ENCODE results near the gene DAND5. TPM values are rescaled to one million over a fixed set of nuclear protein-coding genes. Genes with fewer than 3 reads are reported as not detected.
A peak's percentile ranks its signal among the peaks of the same experiment; 100 is the strongest.

DAND5 gene
- total and polyA plus RNA-seq, 3 experiments from 2014 or later: not detected

- Mint-ChIP-seq H3K9me3 (no peaks in the 10 kb centered on the region), H3K4me1 (no peaks in the 10 kb centered on the region), H3K27ac (no peak overlapping the region), H3K36me3 (no peaks in the 10 kb centered on the region), H3K4me3 (no peak overlapping the region), H3K27me3 (peaks cover 21 to 26% of the 10 kb centered on the region in 2 donors)
- CTCF ChIA-PET: interaction anchor here (0.7 to 2.9 kb wide), 2 partner anchors 40 to 56 kb away, joined by 3 to 10 read pairs; no protein-coding TSS in a partner anchor
- POLR2A ChIA-PET: no interaction called here
- no peaks in the 10 kb centered on the region for H3K27me3 ChIP-seq (ENCODE audit: insufficient read depth, low read length, poor library complexity, severe bottlenecking)
- no peak overlapping the region for H3K27ac ChIP-seq (ENCODE audit: low read depth, low read length)
- no peaks in the 10 kb centered on the region for H3K36me3 ChIP-seq (ENCODE audit: insufficient read depth, low read length)
- H3K9me3 ChIP-seq (ENCODE audit: low read length): no peaks in the 10 kb centered on the region
- no peaks in the 10 kb centered on the region for H3K4me1 ChIP-seq (ENCODE audit: insufficient read depth, low read length)
- DNase-seq: no peak
- no peak overlapping the region for H3K4me3 ChIP-seq (ENCODE audit: low read length)
These were observed 35.9 kb downstream of the DAND5 start for GRCh38 chr19:13005253-13005652.

- Mint-ChIP-seq H3K27ac (no peak overlapping the region), H3K9me3 (no peaks in the 10 kb centered on the region), H3K4me3 (no peak overlapping the region), H3K36me3 (no peaks in the 10 kb centered on the region), H3K27me3 (peaks cover 27 to 33% of the 10 kb centered on the region in 2 donors), H3K4me1 (no peaks in the 10 kb centered on the region)
- DNase-seq: no peak
- no peak overlapping the region for H3K4me3 ChIP-seq (ENCODE audit: low read length)
- ChIA-PET POLR2A (no interaction called here), CTCF (interaction anchor here (1.4 to 2.9 kb wide), 2 partner anchors 28 to 56 kb away, joined by 3 to 10 read pairs; no protein-coding TSS in a partner anchor)
- H3K27me3 ChIP-seq (ENCODE audit: insufficient read depth, low read length, poor library complexity, severe bottlenecking): no peaks in the 10 kb centered on the region
- H3K36me3 ChIP-seq (ENCODE audit: insufficient read depth, low read length): no peaks in the 10 kb centered on the region
- H3K4me1 ChIP-seq (ENCODE audit: insufficient read depth, low read length): no peaks in the 10 kb centered on the region
- no peaks in the 10 kb centered on the region for H3K9me3 ChIP-seq (ENCODE audit: low read length)
- no peak overlapping the region for H3K27ac ChIP-seq (ENCODE audit: low read depth, low read length)
These were observed 36.5 kb downstream of the DAND5 start for GRCh38 chr19:13005861-13006370.

GRCh38 chr19:13006431-13007281 is 37.3 kb downstream of the DAND5 start:
- Mint-ChIP-seq H3K4me3 (no peak overlapping the region), H3K9me3 (no peaks in the 10 kb centered on the region), H3K27ac (no peak overlapping the region), H3K36me3 (no peaks in the 10 kb centered on the region), H3K4me1 (peaks cover 0 to 2% (median 0%) of the 10 kb centered on the region in 3 donors), H3K27me3 (peaks cover 31 to 39% of the 10 kb centered on the region in 2 donors)
- Histone ChIP-seq H3K4me1 (ENCODE audit: insufficient read depth, low read length) (no peaks in the 10 kb centered on the region), H3K36me3 (ENCODE audit: insufficient read depth, low read length) (no peaks in the 10 kb centered on the region), H3K4me3 (ENCODE audit: low read length) (no peak overlapping the region), H3K27me3 (ENCODE audit: insufficient read depth, low read length, poor library complexity, severe bottlenecking) (peaks cover 3% of the 10 kb centered on the region), H3K27ac (ENCODE audit: low read depth, low read length) (no peak overlapping the region), H3K9me3 (ENCODE audit: low read length) (no peaks in the 10 kb centered on the region)
- CTCF ChIA-PET: interaction anchor here (0.9 to 2.9 kb wide), 3 partner anchors 27 to 86 kb away, joined by 3 to 10 read pairs (median 3); no protein-coding TSS in a partner anchor
- POLR2A ChIA-PET: no interaction called here
- DNase-seq: no peak

GRCh38 chr19:13007292-13008045 is 38.1 kb downstream of the DAND5 start:
- Histone ChIP-seq H3K27me3 (ENCODE audit: insufficient read depth, low read length, poor library complexity, severe bottlenecking) (peaks cover 9% of the 10 kb centered on the region), H3K4me1 (ENCODE audit: insufficient read depth, low read length) (peaks cover 4% of the 10 kb centered on the region), H3K9me3 (ENCODE audit: low read length) (no peaks in the 10 kb centered on the region), H3K4me3 (ENCODE audit: low read length) (no peak overlapping the region), H3K36me3 (ENCODE audit: insufficient read depth, low read length) (no peaks in the 10 kb centered on the region), H3K27ac (ENCODE audit: low read depth, low read length) (no peak overlapping the region)
- ChIA-PET POLR2A (no interaction called here), CTCF (interaction anchor here (0.9 to 2.9 kb wide), 2 partner anchors 54 to 86 kb away, joined by 3 to 10 read pairs; no protein-coding TSS in a partner anchor)
- Mint-ChIP-seq H3K27me3 (peaks cover 36 to 44% of the 10 kb centered on the region in 2 donors), H3K4me3 (no peak overlapping the region), H3K9me3 (peaks cover 0 to under 1% (median 0%) of the 10 kb centered on the region in 5 donors), H3K27ac (no peak overlapping the region), H3K4me1 (peaks cover 0 to 5% (median 1%) of the 10 kb centered on the region in 3 donors), H3K36me3 (no peaks in the 10 kb centered on the region)
- DNase-seq: no peak

GRCh38 chr19:13008926-13009787 is 39.8 kb downstream of the DAND5 start:
- H3K9me3 Mint-ChIP-seq: peaks cover 0 to 2% (median 0%) of the 10 kb centered on the region in 5 donors

GRCh38 chr19:13010038-13010991 is 40.9 kb downstream of the DAND5 start:
- Mint-ChIP-seq H3K4me3 (peak overlapping the region in 1 of 7 donors; percentile 77), H3K36me3 (peaks cover 0 to 2% (median 0%) of the 10 kb centered on the region in 3 donors), H3K4me1 (peaks cover 20 to 29% (median 23%) of the 10 kb centered on the region in 3 donors), H3K27me3 (peaks cover 59 to 67% of the 10 kb centered on the region in 2 donors), H3K9me3 (peaks cover 0 to 4% (median 0%) of the 10 kb centered on the region in 5 donors), H3K27ac (no peak overlapping the region)
- Histone ChIP-seq H3K4me3 (ENCODE audit: low read length) (no peak overlapping the region), H3K9me3 (ENCODE audit: low read length) (no peaks in the 10 kb centered on the region), H3K27me3 (ENCODE audit: insufficient read depth, low read length, poor library complexity, severe bottlenecking) (peaks cover 34% of the 10 kb centered on the region), H3K4me1 (ENCODE audit: insufficient read depth, low read length) (peaks cover 25% of the 10 kb centered on the region), H3K36me3 (ENCODE audit: insufficient read depth, low read length) (no peaks in the 10 kb centered on the region), H3K27ac (ENCODE audit: low read depth, low read length) (no peak overlapping the region)
- ChIA-PET POLR2A (no interaction called here), CTCF (interaction anchor here (1.1 kb wide), 1 partner anchor 51 kb away, joined by 5 read pairs; no protein-coding TSS in a partner anchor)
- DNase-seq: no peak

More at GRCh38 chr19:13008926-13009787, 39.8 kb downstream of the DAND5 start:
- Mint-ChIP-seq H3K36me3 (peaks cover 0 to 2% (median 0%) of the 10 kb centered on the region in 3 donors), H3K4me3 (no peak overlapping the region), H3K27me3 (peaks cover 51 to 56% of the 10 kb centered on the region in 2 donors), H3K27ac (no peak overlapping the region), H3K4me1 (peaks cover 16 to 21% (median 18%) of the 10 kb centered on the region in 3 donors)
- no peak overlapping the region for H3K4me3 ChIP-seq (ENCODE audit: low read length)
- ChIA-PET POLR2A (no interaction called here), CTCF (no interaction called here)
- no peaks in the 10 kb centered on the region for H3K9me3 ChIP-seq (ENCODE audit: low read length)
- H3K27ac ChIP-seq (ENCODE audit: low read depth, low read length): no peak overlapping the region
- H3K27me3 ChIP-seq (ENCODE audit: insufficient read depth, low read length, poor library complexity, severe bottlenecking): peaks cover 26% of the 10 kb centered on the region
- no peaks in the 10 kb centered on the region for H3K36me3 ChIP-seq (ENCODE audit: insufficient read depth, low read length)
- H3K4me1 ChIP-seq (ENCODE audit: insufficient read depth, low read length): peaks cover 21% of the 10 kb centered on the region
- DNase-seq: no peak

All from CD8-positive, alpha-beta memory T cell (primary cell).